Neuronal stem cell (in vitro differentiated cells): ENCODE data around the gene SYNGR2.

ENCODE experiments used
- DNase-seq: peaks from one replicate; pipeline ENCODE4 v3.0.0-alpha.2; 2013; ENCODE audit warnings: low spot score
- H2AFZ ChIP-seq: one replicate; pipeline ENCODE4 v1.6.1; 2013; ENCODE audit warnings: mild to moderate bottlenecking, low read length, inconsistent platforms
- H2AK5ac ChIP-seq: 2 replicates; pipeline ENCODE4 v1.6.1; 2013; ENCODE audit warnings: low read depth, mild to moderate bottlenecking, inconsistent platforms, low read length, moderate library complexity, mixed read lengths
- H2BK120ac ChIP-seq: 2 replicates; pipeline ENCODE4 v1.6.1; 2013; ENCODE audit warnings: low read depth, mild to moderate bottlenecking, inconsistent platforms, low read length, moderate library complexity, mixed read lengths
- H2BK12ac ChIP-seq: one replicate; pipeline ENCODE4 v1.6.1; 2013; ENCODE audit warnings: low read length, inconsistent platforms
- H2BK15ac ChIP-seq: 2 replicates; pipeline ENCODE4 v1.6.1; 2013; ENCODE audit warnings: mild to moderate bottlenecking, low read length, inconsistent platforms, mixed read lengths
- H2BK5ac ChIP-seq: one replicate; pipeline ENCODE4 v1.6.1; 2013; ENCODE audit warnings: inconsistent platforms, mild to moderate bottlenecking, low read length, moderate library complexity
- H3K14ac ChIP-seq: one replicate; pipeline ENCODE4 v1.6.1; 2013; ENCODE audit warnings: low read length, inconsistent platforms
- H3K18ac ChIP-seq: 2 replicates; pipeline ENCODE4 v1.6.1; 2013; ENCODE audit warnings: low read length, inconsistent platforms
- H3K23ac ChIP-seq: 2 replicates; pipeline ENCODE4 v1.6.1; 2013; ENCODE audit warnings: low read depth, mild to moderate bottlenecking, mixed read lengths, low read length, inconsistent platforms; ENCODE audit not compliant: poor library complexity
- H3K27ac ChIP-seq: replicated peaks from 3 replicates; pipeline ENCODE4 v1.5.1; 2013; ENCODE audit warnings: low read length, inconsistent platforms
- H3K27me3 ChIP-seq, 3 experiments: 2 replicates each; pipeline ENCODE4 v1.6.1; 2013; ENCODE audit warnings: low read length in 3 of 3, mild to moderate bottlenecking in 2 of 3, inconsistent platforms in 1 of 3, low read depth in 1 of 3, mixed read lengths in 1 of 3, moderate library complexity in 1 of 3; ENCODE audit not compliant: control insufficient read depth in 3 of 3, insufficient read depth in 3 of 3
- H3K36me3 ChIP-seq, 2 donors: replicated peaks in 1 of 2; 2 replicates each; pipeline ENCODE4 v1.6.1; 2013; ENCODE audit warnings: low read length in 2 of 2; ENCODE audit not compliant: control insufficient read depth in 2 of 2, insufficient read depth in 2 of 2
- H3K4ac ChIP-seq: 2 replicates; pipeline ENCODE4 v1.6.1; 2013; ENCODE audit warnings: inconsistent platforms, mild to moderate bottlenecking, low read length, moderate library complexity
- H3K4me1 ChIP-seq, 2 donors: 1 replicate in 1 of 2; 2 replicates in 1 of 2; pipeline ENCODE4 v1.6.1; 2013; ENCODE audit warnings: low read length in 2 of 2, low read depth in 1 of 2; ENCODE audit not compliant: control insufficient read depth in 2 of 2, insufficient read depth in 1 of 2
- H3K4me2 ChIP-seq: one replicate; pipeline ENCODE4 v1.6.1; 2013; ENCODE audit warnings: mild to moderate bottlenecking, low read length, inconsistent platforms; ENCODE audit not compliant: insufficient read depth, poor library complexity, severe bottlenecking
- H3K4me3 ChIP-seq, 2 donors: 2 replicates each; pipeline ENCODE4 v1.5.1; 2013; ENCODE audit warnings: low read length in 2 of 2, mild to moderate bottlenecking in 2 of 2, inconsistent platforms in 1 of 2, moderate library complexity in 1 of 2
- H3K79me1 ChIP-seq: one replicate; pipeline ENCODE4 v1.6.1; 2013; ENCODE audit warnings: low read depth, mild to moderate bottlenecking, inconsistent platforms, low read length, moderate library complexity
- H3K9ac ChIP-seq: one replicate; pipeline ENCODE4 v1.6.1; 2013; ENCODE audit warnings: mild to moderate bottlenecking, low read depth, low read length, inconsistent platforms; ENCODE audit not compliant: poor library complexity
- H3K9me3 ChIP-seq, 2 donors: replicated peaks in 1 of 2; 2 replicates each; pipeline versions ENCODE3 to v1.6.1; 2013; ENCODE audit warnings: low read length in 2 of 2, mild to moderate bottlenecking in 2 of 2, inconsistent platforms in 1 of 2, low read depth in 1 of 2, mixed read lengths in 1 of 2, moderate library complexity in 1 of 2; ENCODE audit not compliant: control insufficient read depth in 2 of 2, insufficient read depth in 1 of 2
- H4K8ac ChIP-seq: one replicate; pipeline ENCODE4 v1.6.1; 2013; ENCODE audit warnings: low read depth, mild to moderate bottlenecking, inconsistent platforms, low read length, moderate library complexity
- H4K91ac ChIP-seq: one replicate; pipeline ENCODE4 v1.6.1; 2013; ENCODE audit warnings: low read length, low read depth, mild to moderate bottlenecking, inconsistent platforms; ENCODE audit not compliant: poor library complexity
- WGBS, 2 donors: extraction: QIAGEN DNeasy Blood & Tissue Kit; methylation state at CpG; one replicate each; pipeline ENCODE4 v1.1.7; 2013; ENCODE audit warnings: missing lambda C conversion rate in 2 of 2, mixed read lengths in 1 of 2; ENCODE audit not compliant: insufficient read length in 2 of 2, insufficient replicate concordance in 1 of 2; ENCODE audit errors: extremely low coverage in 2 of 2; 5-methylcytosine and 5-hydroxymethylcytosine counted together

SYNGR2 gene

GRCh38 chr17:78143214-78144146, 24.9 kb upstream of the SYNGR2 start:
- Histone ChIP-seq H3K79me1 (peaks cover 2% of the 10 kb centered on the region), H2BK120ac (no peak overlapping the region), H3K27me3 (peaks cover 0 to 50% (median 3%) of the 10 kb centered on the region in 3 experiments), H3K36me3 (no peaks in the 10 kb centered on the region), H3K27ac (no peak overlapping the region), H4K91ac (no peak overlapping the region), H2AK5ac (no peak overlapping the region), H2BK5ac (no peak overlapping the region), H3K9me3 (peaks cover 0 to 2% of the 10 kb centered on the region in 2 donors), H3K9ac (no peak overlapping the region), H3K4me3 (no peak overlapping the region), H3K23ac (no peak overlapping the region), H2AFZ (no peak overlapping the region), H2BK15ac (peak overlapping the region; percentile 19), H3K14ac (no peak overlapping the region), H3K4me1 (peaks cover 3 to 6% of the 10 kb centered on the region in 2 donors), H3K18ac (no peak overlapping the region), H2BK12ac (no peak overlapping the region), H3K4ac (no peak overlapping the region), H4K8ac (no peak overlapping the region), H3K4me2 (no peak overlapping the region)
- DNase-seq, result no peak
- WGBS, 2 donors, result no CpG with 5 or more reads among the region's 21 CpGs

GRCh38 chr17:78144147-78144719, 24.1 kb upstream of the SYNGR2 start:
- no peak overlapping the region for H4K91ac ChIP-seq
- H2BK5ac ChIP-seq, result no peak overlapping the region
- H3K4ac ChIP-seq, result no peak overlapping the region
- no peaks in the 10 kb centered on the region for H3K36me3 ChIP-seq
- no peak overlapping the region for H3K14ac ChIP-seq
- H3K9ac ChIP-seq, result no peak overlapping the region
- H2BK120ac ChIP-seq, result peak overlapping the region; percentile 99
- peaks cover 0 to 2% of the 10 kb centered on the region in 2 donors for H3K9me3 ChIP-seq
- no peak for DNase-seq
- no peak overlapping the region for H3K4me2 ChIP-seq
- H2AFZ ChIP-seq, result no peak overlapping the region
- no peak overlapping the region for H2BK12ac ChIP-seq
- peak overlapping the region; percentile 94 for H2AK5ac ChIP-seq
- H3K4me3 ChIP-seq, result no peak overlapping the region
- H3K27ac ChIP-seq, result no peak overlapping the region
- no peak overlapping the region for H4K8ac ChIP-seq
- H3K4me1 ChIP-seq, result peaks cover 3 to 6% of the 10 kb centered on the region in 2 donors
- H2BK15ac ChIP-seq, result peak overlapping the region; percentile 99
- peak overlapping the region; percentile 71 for H3K18ac ChIP-seq
- WGBS, 2 donors, result no CpG with 5 or more reads among the region's 11 CpGs
- peak overlapping the region; percentile 89 for H3K23ac ChIP-seq
- peaks cover 2% of the 10 kb centered on the region for H3K79me1 ChIP-seq
- H3K27me3 ChIP-seq, result peaks cover 0 to 52% (median 3%) of the 10 kb centered on the region in 3 experiments

GRCh38 chr17:78144736-78145641, 23.4 kb upstream of the SYNGR2 start:
- Histone ChIP-seq H3K4me1 (peaks cover 3 to 6% of the 10 kb centered on the region in 2 donors), H3K4me2 (no peak overlapping the region), H2AFZ (no peak overlapping the region), H3K4me3 (no peak overlapping the region), H3K27me3 (peaks cover 0 to 52% (median 3%) of the 10 kb centered on the region in 3 experiments), H2BK15ac (peak overlapping the region; percentile 99), H4K91ac (no peak overlapping the region), H3K79me1 (peaks cover 2% of the 10 kb centered on the region), H2BK12ac (peak overlapping the region; percentile 84), H2BK5ac (peak overlapping the region; percentile 66), H3K9me3 (peaks cover 0 to 2% of the 10 kb centered on the region in 2 donors), H3K4ac (no peak overlapping the region), H2AK5ac (peak overlapping the region; percentile 94), H3K14ac (peak overlapping the region; percentile 71), H3K23ac (peak overlapping the region; percentile 89), H3K36me3 (no peaks in the 10 kb centered on the region), H3K18ac (peak overlapping the region; percentile 85), H3K9ac (no peak overlapping the region), H4K8ac (no peak overlapping the region), H3K27ac (no peak overlapping the region), H2BK120ac (peak overlapping the region; percentile 99)
- DNase-seq, result no peak
- WGBS, 2 donors, result no CpG with 5 or more reads among the region's 18 CpGs
